GM18507 (cell line): Measurements from ENCODE around the gene DHX8.

Source experiments
- DNase-seq: peaks from one replicate; pipeline ENCODE4 v3.0.0; 2011; ENCODE audit warnings: low read depth; ENCODE audit not compliant: insufficient read length; ENCODE audit errors: extremely low spot score
- FAIRE-seq: peaks from 2 replicates; lab custom pipeline; 2011; peaks lifted over from hg19 to GRCh38; lab: Jason Lieb, UNC

The DHX8 gene

GRCh38 chr17:43563600-43564594 is 80.1 kb downstream of the DHX8 start:
- DNase-seq (no peak), FAIRE-seq (no peak)

GRCh38 chr17:43568506-43569082 is 84.8 kb downstream of the DHX8 start:
- DNase-seq (no peak), FAIRE-seq (no peak)

- FAIRE-seq (no peak), DNase-seq (no peak)
Observed at GRCh38 chr17:43570518-43570928, 86.7 kb downstream of the DHX8 start.

- no peak for DNase-seq
- no peak for FAIRE-seq
Observed at GRCh38 chr17:43572368-43572980, 88.7 kb downstream of the DHX8 start.

- DNase-seq (no peak), FAIRE-seq (no peak)
Observed at GRCh38 chr17:43573579-43574321, 90.0 kb downstream of the DHX8 start.

GRCh38 chr17:43574348-43574747 is 90.6 kb downstream of the DHX8 start:
- DNase-seq = no peak
- FAIRE-seq = no peak

- no peak for FAIRE-seq
Observed at GRCh38 chr17:43574896-43575525, 91.2 kb downstream of the DHX8 start.

More at GRCh38 chr17:43574896-43575525, 91.2 kb downstream of the DHX8 start:
- DNase-seq = no peak
